T follicular helper cell (primary cell): Measurements from ENCODE around the gene INTS11.

Source experiments
- DNase-seq: peaks from one replicate; pipeline ENCODE4 v3.0.0-alpha.2; 2020; ENCODE audit warnings: low read depth

Gene INTS11

GRCh38 chr1:1285102-1285571 is 39.3 kb downstream of the INTS11 start:
- no peak for DNase-seq

GRCh38 chr1:1284221-1285101 is 40.0 kb downstream of the INTS11 start:
- no peak for DNase-seq

GRCh38 chr1:1283821-1284220 is 40.6 kb downstream of the INTS11 start:
- DNase-seq = no peak

GRCh38 chr1:1282998-1283397 is 41.5 kb downstream of the INTS11 start:
- DNase-seq = no peak

- DNase-seq = no peak
Observed at GRCh38 chr1:1281533-1282321, 42.7 kb downstream of the INTS11 start.

GRCh38 chr1:1280782-1281481 is 43.5 kb downstream of the INTS11 start:
- no peak for DNase-seq

GRCh38 chr1:1279028-1279427 is 45.4 kb downstream of the INTS11 start:
- no peak for DNase-seq

GRCh38 chr1:1278620-1279019 is 45.8 kb downstream of the INTS11 start:
- DNase-seq = no peak

GRCh38 chr1:1275836-1276235 is 48.6 kb downstream of the INTS11 start:
- no peak for DNase-seq

GRCh38 chr1:1274931-1275431 is 49.5 kb downstream of the INTS11 start:
- DNase-seq = no peak

- DNase-seq = no peak
Observed at GRCh38 chr1:1274299-1274930, 50.0 kb downstream of the INTS11 start.

- DNase-seq = peak; percentile 92
Observed at GRCh38 chr1:1273512-1274298, 50.8 kb downstream of the INTS11 start, which contains the start of gene UBE2J2. Gene UBE2J2 (minus strand): TSS chr1:1273854. CDS start chr1:1267992, 5,862 bp downstream.

- no peak for DNase-seq
Observed at GRCh38 chr1:1273209-1273511, 51.3 kb downstream of the INTS11 start.

- DNase-seq = no peak
Observed at GRCh38 chr1:1272341-1273208, 51.9 kb downstream of the INTS11 start.

- DNase-seq = no peak
Observed at GRCh38 chr1:1270813-1271212, 53.6 kb downstream of the INTS11 start.

- no peak for DNase-seq
Observed at GRCh38 chr1:1268284-1268682, 56.2 kb downstream of the INTS11 start.

- no peak for DNase-seq
Observed at GRCh38 chr1:1267488-1268283, 56.8 kb downstream of the INTS11 start.

GRCh38 chr1:1264868-1265272 is 59.6 kb downstream of the INTS11 start:
- DNase-seq = peak; percentile 18

- no peak for DNase-seq
Observed at GRCh38 chr1:1264026-1264425, 60.4 kb downstream of the INTS11 start.
